Measurements from ENCODE around the gene GNE. TPM values are rescaled to one million over a fixed set of nuclear protein-coding genes. Genes with fewer than 3 reads are reported as not detected.

GNE gene
- total RNA-seq, 1 donor from 2014 or later, result 14.6 TPM

GRCh38 chr9:36166168-36166927, 91.9 kb downstream of the GNE start:
- peak; percentile 97 for TF ChIP-seq CTCF (IDR thresholded peaks at IDR 0.05)
- no peaks in the 10 kb centered on the region for H3K36me3 ChIP-seq
- H3K4me1 ChIP-seq, result peaks cover 19% of the 10 kb centered on the region
- H3K9me3 ChIP-seq, result no peaks in the 10 kb centered on the region
- intact Hi-C loops (cut with DNase I), result loop anchor here (5.0 kb wide), 1 partner anchor 64 kb away; no protein-coding TSS in a partner anchor
- ATAC-seq (peak; percentile 96 to 97), DNase-seq (peak; percentile 88)
- peak overlapping the region; percentile 51 for H3K27ac ChIP-seq
- no peaks in the 10 kb centered on the region for H3K27me3 ChIP-seq (ENCODE audit: low read depth)
- peak overlapping the region; percentile 49 for H3K4me3 ChIP-seq

DNA sequence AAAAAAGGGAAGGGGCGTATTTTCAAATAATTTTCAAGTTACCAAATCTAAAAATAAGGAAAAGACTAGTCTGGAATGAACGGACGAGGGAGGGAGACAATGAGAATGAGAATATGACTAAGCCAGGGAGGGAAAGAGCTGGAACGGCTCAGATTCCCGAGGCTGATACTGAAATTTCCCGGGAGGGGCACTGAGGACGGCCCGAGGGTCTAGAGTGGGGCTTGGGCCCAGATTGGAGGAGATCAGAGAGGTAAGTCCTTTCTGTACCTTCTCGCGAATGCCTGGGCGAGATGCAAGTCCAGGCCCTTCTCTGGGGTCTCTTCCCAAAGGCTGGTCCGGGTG, 92.5 kb downstream of the GNE start:
- Histone ChIP-seq H3K27ac (peak overlapping the region; percentile 51), H3K27me3 (ENCODE audit: low read depth) (no peaks in the 10 kb centered on the region), H3K4me3 (peak overlapping the region; percentile 49), H3K36me3 (no peaks in the 10 kb centered on the region), H3K9me3 (no peaks in the 10 kb centered on the region), H3K4me1 (peaks cover 19% of the 10 kb centered on the region)
- no peak for DNase-seq
- no peak for TF ChIP-seq CTCF (IDR thresholded peaks at IDR 0.05)
- intact Hi-C loops (cut with DNase I), result loop anchor here (5.0 kb wide), 1 partner anchor 63 kb away; no protein-coding TSS in a partner anchor
- ATAC-seq, result peak; percentile 4 to 6

DNA sequence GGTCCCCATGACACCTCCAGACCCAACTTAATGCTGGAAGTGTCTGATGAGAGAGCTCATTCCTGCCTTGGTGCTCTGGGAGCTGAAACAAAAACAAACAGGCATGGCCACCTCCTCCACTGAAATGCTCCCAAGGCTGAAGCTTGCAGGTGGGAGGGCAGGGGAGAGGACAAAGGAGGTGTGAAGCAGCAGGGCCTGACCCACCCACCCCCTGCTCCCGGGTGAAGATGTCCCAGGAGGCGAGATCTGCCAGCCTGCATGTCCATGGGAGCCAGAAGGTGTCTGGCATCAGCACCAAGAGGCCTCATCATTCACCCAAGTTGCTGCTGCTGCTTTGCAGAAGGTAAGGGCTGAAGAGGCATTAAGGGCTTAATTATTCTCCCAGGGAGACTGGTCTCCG, 93.3 kb downstream of the GNE start:
- TF ChIP-seq CTCF (IDR thresholded peaks at IDR 0.05), result no peak
- Histone ChIP-seq H3K36me3 (no peaks in the 10 kb centered on the region), H3K4me1 (peaks cover 19% of the 10 kb centered on the region), H3K4me3 (no peak overlapping the region), H3K9me3 (no peaks in the 10 kb centered on the region), H3K27me3 (ENCODE audit: low read depth) (no peaks in the 10 kb centered on the region), H3K27ac (no peak overlapping the region)
- intact Hi-C loops (cut with DNase I), result loop anchor here (5.0 kb wide), 1 partner anchor 63 kb away; no protein-coding TSS in a partner anchor
- DNase-seq (no peak), ATAC-seq (no peak)

Other genes with a start within 250 kb of the GNE start
- 15.2 TPM for gene RECK, start 221.5 kb downstream of the GNE start, total RNA-seq
- gene GLIPR2, start 121.7 kb downstream of the GNE start, total RNA-seq, result 108 TPM
- gene CCIN, start 89.1 kb downstream of the GNE start, total RNA-seq, result 0.18 TPM
- gene CLTA, start 67.5 kb downstream of the GNE start, total RNA-seq, result 177 TPM
- gene RNF38, start 141.8 kb upstream of the GNE start, total RNA-seq, result 48.9 TPM